BJ (cell line): ENCODE data around the gene DNAH8. TPM values are rescaled to one million over a fixed set of nuclear protein-coding genes. Genes with fewer than 3 reads are reported as not detected.

Source experiments
- CTCF ChIA-PET: fragments of 350-600 bp; formaldehyde crosslinking; extraction: SDS; loops from one replicate; lab custom pipeline; 2021; ENCODE audit warnings: antibody characterized with exemption, inconsistent platforms; lab: Yijun Ruan, JAX
- POLR2A ChIA-PET: fragments of 300-600 bp; sonication (Branson Sonifier 250); formaldehyde crosslinking; extraction: SDS; loops from one replicate; lab custom pipeline; 2021; ENCODE audit warnings: antibody characterized with exemption; lab: Charles Lee
- DNase-seq: peaks from one replicate; pipeline ENCODE4 v3.0.0-alpha.2; 2011; ENCODE audit warnings: low read depth
- H3K27me3 ChIP-seq: 2 replicates; pipeline ENCODE4 v1.6.0; 2011; ENCODE audit warnings: low read length; ENCODE audit not compliant: control insufficient read depth, insufficient read depth
- H3K36me3 ChIP-seq: 2 replicates; pipeline ENCODE4 v1.5.1; 2011; ENCODE audit warnings: low read length; ENCODE audit not compliant: control insufficient read depth, insufficient read depth
- H3K4me3 ChIP-seq: 2 replicates; pipeline ENCODE4 v1.5.1; 2011; ENCODE audit warnings: low read depth, mild to moderate bottlenecking, control low read depth, low read length
- CTCF ChIP-seq: IDR thresholded peaks from 2 replicates; pipeline ENCODE4 v1.5.1; 2011; ENCODE audit warnings: low read depth, mild to moderate bottlenecking, control low read depth, inconsistent platforms, low read length, moderate library complexity; ENCODE audit not compliant: insufficient read depth
- polyA plus RNA-seq: library from polyadenylated mRNA; depleted of rRNA; stranded (reverse); fragments of >200 nt; gene quantifications from 2 replicates; pipeline ENCODE4 v1.2.3, GENCODE V29; 2011; rRNA removed
- small RNA-seq: library from RNA; depleted of rRNA; stranded (forward); fragments of <200 nt; gene quantifications from one replicate; pipeline ENCODE3, GENCODE V24; 2012; ENCODE audit warnings: low replicate concordance, low read depth; ENCODE audit not compliant: insufficient read length

DNAH8 gene
- polyA plus RNA-seq, 1 experiment: not detected

- ChIA-PET CTCF (no interaction called here), POLR2A (no interaction called here)
- Histone ChIP-seq H3K4me3 (no peak overlapping the region), H3K36me3 (no peaks in the 10 kb centered on the region), H3K27me3 (peaks cover 1% of the 10 kb centered on the region)
- no peak for TF ChIP-seq CTCF
- no peak for DNase-seq
Measured at GRCh38 chr6:39078695-39079094, 363.6 kb downstream of the DNAH8 start.

GRCh38 chr6:39079197-39080125, 364.4 kb downstream of the DNAH8 start:
- CTCF ChIA-PET: no interaction called here
- DNase-seq: no peak
- POLR2A ChIA-PET: no interaction called here
- Histone ChIP-seq H3K27me3 (peaks cover 1% of the 10 kb centered on the region), H3K4me3 (no peak overlapping the region), H3K36me3 (no peaks in the 10 kb centered on the region)
- no peak for TF ChIP-seq CTCF

Small RNA genes lying within 50 kb of the gene (small RNA-seq; reads per million reads assigned to genes)
- not detected for gene AL034345.1
- not detected for gene RF00393

Other genes with a start within 250 kb of the DNAH8 start
- 5.4 and 6.1 TPM in 2 replicates for gene BTBD9, start 75.4 kb upstream of the DNAH8 start, polyA plus RNA-seq
- gene GLO1, start 12.2 kb upstream of the DNAH8 start, polyA plus RNA-seq: 41.9 and 82.3 TPM in 2 replicates